NCI-H2081 (cell line): ENCODE measurements around the gene INS.

Source experiments
- DNase-seq, 2 experiments: peaks; one replicate each; lab custom pipeline; 2025; lab: John Stamatoyannopoulos, UW

INS gene

GRCh38 chr11:2160736-2161259 is at the start of gene INS:
Gene INS (minus strand): TSS chr11:2161209. CDS start chr11:2160971, 238 bp downstream.
- DNase-seq: no peak

GRCh38 chr11:2210366-2211112 is 49.5 kb upstream of the INS start:
- DNase-seq: no peak

DNA sequence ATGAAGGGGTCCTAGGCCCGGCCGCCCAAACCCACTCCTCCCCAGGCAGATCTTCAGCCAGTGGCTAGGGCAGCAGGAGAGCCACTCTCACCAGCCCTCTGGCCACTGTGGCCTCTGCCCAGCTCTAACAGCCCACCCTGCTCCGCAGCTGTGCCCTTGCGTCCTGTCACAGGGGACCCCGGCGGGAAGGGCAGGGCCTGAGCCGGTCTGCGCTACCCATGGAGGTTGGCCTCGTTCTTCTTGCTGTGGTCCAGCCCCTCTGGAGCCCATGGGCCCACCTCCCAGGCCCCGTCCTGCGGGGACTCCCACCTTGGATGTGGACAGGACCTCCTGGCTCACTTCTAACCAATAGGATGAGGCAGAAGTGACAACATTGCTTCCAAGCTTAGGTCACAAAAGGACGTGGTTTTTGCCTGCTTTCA is 48.9 kb upstream of the INS start:
- DNase-seq: no peak

GRCh38 chr11:2209370-2209801 is 48.4 kb upstream of the INS start:
- no peak for DNase-seq

- DNase-seq: peak in 1 of 2 experiments; percentile 24
These were observed 47.8 kb upstream of the INS start for GRCh38 chr11:2208691-2209369.

DNA sequence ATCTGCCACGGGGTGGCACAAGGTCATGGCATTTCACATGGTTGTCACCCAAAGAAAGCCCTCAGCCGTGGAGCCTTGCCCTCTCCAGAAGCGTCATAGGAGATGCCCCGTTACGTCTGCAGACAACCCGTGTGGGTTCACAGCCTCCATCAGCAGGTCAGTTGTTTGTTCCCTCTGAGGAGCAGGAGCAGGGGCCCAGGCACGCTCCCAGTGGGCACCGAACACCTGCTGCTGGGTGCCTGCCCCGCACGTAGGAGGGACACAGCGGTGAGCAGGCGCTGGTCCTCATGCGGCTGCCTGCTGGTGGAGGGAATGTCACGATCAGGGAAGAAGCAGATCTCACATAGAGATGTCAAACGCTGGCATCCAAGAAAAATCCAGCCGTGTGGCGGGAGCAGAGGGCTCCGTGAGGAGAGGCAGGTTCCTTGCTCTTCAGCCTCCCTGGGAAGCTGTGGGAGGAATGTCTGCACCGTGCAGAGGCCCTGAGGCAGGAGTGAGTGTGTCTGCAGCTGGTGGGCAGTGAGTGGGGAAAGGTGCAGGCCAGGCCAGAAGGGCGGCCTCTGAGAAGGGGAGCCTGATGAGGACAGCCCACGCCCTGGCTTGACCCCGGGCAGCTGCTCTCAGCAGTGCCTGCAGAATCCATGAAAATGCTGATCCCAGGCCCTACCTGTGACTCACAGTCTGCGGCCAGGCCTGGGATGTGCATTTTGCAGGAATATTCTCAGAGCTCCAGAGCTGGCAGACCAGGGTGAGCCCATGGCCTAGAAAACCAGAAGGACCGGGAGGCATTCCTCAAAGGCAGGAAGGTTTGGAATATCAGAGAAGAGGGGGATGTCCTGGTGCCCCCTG is 47.0 kb upstream of the INS start:
- DNase-seq: no peak

- DNase-seq: no peak
These were observed 46.2 kb upstream of the INS start for GRCh38 chr11:2207212-2207611.

DNA sequence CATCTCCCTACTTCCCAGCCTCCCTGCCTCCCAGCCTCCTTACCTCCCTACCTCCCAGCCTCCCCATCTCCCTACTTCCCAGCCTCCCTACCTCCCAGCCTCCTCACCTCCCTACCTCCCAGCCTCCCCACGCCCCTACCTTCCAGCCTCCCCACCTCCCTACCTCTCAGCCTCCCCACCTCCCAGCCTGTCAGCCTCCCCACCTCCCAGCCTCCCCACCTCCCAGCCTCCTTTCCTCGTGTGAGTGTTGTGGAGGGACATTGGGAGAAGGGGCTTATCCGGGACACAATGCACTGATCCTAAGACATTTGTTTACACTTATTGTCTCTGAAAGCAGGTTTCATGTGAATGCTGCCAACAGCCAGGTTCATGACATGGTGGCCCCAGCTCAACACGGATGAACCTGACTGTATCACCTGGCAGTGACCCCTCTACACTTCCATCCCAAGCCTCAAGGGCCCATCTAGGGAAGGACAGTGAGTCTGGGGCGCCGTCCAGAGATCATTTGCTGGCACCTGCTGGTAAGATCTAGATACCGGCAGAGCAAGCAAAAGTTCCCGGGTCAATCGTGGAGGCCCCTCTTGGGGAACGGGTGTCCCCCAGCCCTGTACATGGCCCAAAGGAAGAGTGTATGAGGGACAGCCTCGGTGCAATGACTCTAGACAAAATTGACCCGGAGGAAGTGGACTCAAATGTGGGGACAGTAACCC is 45.1 kb upstream of the INS start:
- no peak for DNase-seq

- DNase-seq: no peak
These were observed 44.3 kb upstream of the INS start for GRCh38 chr11:2205214-2205720.

- DNase-seq: no peak
These were observed 43.6 kb upstream of the INS start for GRCh38 chr11:2204361-2205213.

DNA sequence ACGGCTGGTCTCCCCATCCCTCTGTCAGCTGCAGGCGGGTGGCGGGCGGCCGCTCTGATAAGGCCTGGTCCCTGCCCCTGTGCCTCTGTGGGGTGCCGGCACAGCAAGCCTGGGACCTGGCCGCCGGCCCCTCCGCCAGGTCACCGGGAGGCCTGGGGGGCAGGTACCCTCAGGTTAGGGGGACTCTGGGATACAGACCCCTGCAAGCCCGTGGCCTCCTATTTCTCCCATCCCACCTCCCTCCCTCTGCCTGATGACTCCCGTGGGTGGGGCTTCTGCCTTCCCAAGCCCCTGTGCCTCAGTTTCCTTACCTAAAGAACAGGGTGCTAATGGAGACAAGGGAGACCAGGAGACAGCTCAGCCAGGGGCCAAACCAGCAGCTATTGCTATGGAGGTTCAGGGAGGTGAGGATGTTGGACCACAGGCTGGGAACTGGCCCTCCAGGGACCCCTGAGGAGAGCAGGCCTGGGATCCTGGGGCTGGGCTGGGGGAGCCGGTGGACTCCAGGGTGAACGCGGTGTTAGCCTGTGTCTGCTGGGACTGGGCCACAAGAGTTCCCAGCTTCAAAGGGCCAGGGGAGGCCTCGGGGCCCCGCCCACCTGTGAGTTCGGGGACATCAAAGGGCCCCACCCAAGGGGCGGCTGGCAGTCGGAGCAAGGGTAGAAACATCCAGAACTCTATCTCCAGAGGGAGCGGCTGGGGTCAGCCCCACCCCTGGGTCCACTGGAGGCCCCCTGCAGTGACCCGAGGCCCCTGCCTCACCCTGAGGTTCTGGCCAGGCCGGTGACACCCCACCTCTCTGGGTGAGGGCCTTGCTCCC is 42.6 kb upstream of the INS start:
- DNase-seq: no peak

DNA sequence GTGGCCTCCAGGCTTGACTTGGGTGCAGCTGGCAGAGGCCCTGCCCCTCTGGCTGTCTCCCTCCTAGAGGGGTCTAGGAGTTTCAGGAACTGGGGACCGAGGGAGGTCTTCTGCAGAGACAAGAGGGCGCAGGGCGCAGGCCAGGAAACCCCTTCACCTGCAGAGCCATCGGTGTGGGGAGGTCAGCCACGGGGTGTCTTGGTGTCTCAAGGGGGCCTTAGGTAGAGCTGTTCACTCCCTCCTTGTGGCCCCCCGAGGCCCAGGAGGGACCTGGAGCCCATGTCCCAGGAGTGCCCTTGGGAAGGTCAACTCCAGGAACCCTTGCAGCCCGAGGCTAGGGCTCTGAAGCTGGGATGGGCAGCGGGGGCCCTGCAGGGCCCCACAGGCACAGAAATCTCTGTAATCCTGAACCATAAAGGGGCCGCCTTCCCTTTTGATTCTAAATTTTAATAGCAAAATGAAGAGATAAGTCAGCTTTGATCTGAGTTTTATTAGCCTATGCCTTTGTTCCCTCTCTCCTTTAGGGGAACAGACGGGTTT is 42.0 kb upstream of the INS start:
- no peak for DNase-seq

DNA sequence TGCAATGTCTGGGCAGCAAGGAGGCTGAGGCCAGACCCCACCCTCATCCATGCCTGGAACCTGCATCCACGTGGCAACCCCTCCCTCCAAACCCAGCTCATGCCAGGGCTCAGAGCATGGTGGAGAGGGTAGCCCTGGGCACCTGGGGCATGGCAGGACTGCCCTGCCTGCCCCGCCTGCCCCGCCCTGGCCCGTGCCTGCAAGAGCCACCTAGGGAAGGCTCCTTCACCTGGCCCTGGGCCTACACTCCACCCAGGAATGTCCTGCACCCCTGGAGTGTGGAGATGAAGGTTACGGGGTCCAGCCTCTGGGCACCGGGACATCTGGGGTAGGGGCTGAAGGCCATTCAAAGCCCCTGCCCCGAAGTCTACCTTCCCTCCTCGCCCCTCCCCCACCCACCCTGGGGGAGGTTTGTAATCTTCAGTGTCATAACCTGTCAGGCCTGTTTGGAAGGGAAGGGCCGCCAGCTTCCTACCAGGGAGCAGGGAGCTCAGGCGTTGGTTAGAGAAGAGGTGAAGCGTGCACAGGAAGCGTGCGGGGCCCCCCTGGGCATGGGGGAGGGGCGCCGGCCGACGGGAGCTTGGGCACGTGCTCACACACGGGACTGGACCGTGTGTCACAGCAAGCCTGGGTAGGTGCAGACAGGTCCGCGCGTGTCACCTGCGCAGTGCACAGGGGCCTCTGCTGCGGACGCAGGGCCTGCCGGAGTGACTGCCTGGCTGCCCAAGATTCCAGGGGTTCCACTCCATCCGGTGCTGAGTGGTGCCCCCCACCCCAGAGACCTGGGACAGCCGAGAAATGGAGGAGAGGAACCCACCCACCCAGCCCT is 41.3 kb upstream of the INS start:
- no peak for DNase-seq

- no peak for DNase-seq
These were observed 40.5 kb upstream of the INS start for GRCh38 chr11:2201542-2201941.

GRCh38 chr11:2200957-2201519 is 40.0 kb upstream of the INS start:
- no peak for DNase-seq

- DNase-seq: no peak
These were observed 39.5 kb upstream of the INS start for GRCh38 chr11:2200536-2200935.

DNA sequence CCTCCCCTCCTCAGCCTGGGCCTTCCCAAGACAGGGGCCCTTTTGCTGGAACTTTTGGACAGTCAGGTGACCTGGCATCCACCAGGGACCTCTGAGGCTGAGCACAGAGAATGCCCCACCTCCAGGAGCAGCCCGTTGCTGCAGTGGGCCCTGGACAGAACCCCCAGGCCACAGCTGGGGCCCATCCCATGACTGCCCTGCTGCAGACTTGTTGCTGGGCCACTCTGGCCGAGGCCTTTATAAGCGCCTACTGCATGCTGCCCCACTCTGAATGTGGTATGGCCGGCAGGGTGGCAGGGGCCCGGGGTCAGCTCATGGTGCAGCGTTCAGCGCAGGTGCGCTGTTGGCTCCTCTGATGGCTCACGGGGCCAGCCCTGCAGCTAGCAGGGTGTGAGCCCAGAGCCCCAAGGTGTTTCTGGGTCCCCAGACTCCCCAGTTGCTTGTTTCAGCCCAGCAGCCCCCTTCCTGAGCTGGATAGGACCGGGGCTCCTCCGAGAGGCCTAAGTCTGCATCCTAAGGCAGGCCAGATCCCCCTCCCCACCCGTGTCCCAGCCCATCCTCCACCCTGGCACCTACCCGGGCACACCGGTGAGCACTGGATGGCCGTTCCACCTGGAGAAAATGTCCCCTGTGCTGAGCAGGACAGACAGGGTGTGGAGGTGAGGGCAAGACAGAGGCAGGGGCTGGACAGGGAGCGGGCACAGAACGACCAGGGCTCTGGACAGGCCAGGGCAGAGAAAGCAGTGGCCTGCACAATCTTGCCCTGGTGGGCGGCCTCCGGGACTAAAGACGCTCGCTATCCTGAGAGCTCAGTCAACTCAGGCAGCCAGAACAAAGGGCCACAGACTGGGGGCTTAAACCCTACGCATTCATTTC is 38.7 kb upstream of the INS start:
- no peak for DNase-seq
